ENCODE measurements around the gene PIH1D1. TPM values are rescaled to one million over a fixed set of nuclear protein-coding genes. Genes with fewer than 3 reads are reported as not detected.

Gene PIH1D1
- total and polyA plus RNA-seq, 2 of the 13 experiments (the other 11 are each of a cell fraction or from before 2014, with no cell fraction given), result 110 to 137 TPM

GRCh38 chr19:49443366-49444099 lies 8.1 kb downstream of the PIH1D1 start (continued):
- TF ChIP-seq ZNF775 (CRISPR knock-in tag; IDR thresholded peaks at IDR 0.05; ENCODE audit: borderline replicate concordance), result no peak
- TF ChIP-seq RERE (CRISPR knock-in tag; IDR thresholded peaks at IDR 0.05; ENCODE audit: low read depth), result no peak
- TF ChIP-seq DNMT3B (CRISPR knock-in tag; conservative IDR thresholded peaks at IDR 0.05), result no peak
- peak; percentile 25; the same call in 1 of the 2 replicates for TF ChIP-seq POGZ (CRISPR knock-in tag; IDR thresholded peaks at IDR 0.05)
- peak; percentile 96 for TF ChIP-seq XRCC5 (optimal IDR thresholded peaks at IDR 0.05; ENCODE audit: low read length)
- TF ChIP-seq PBX2 (CRISPR knock-in tag; IDR thresholded peaks at IDR 0.05), result no peak
- 0 out of 2 replicates have a peak, but pooled peaks have one; percentile 62 for TF ChIP-seq ZKSCAN8 (CRISPR knock-in tag; IDR thresholded peaks at IDR 0.05; ENCODE audit: borderline replicate concordance)
- TF ChIP-seq ZNF432 (CRISPR knock-in tag; IDR thresholded peaks at IDR 0.05; ENCODE audit: borderline replicate concordance), result no peak
- 0 out of 2 replicates have a peak, but pooled peaks have one; percentile 24 for TF ChIP-seq ZNF230 (CRISPR knock-in tag; IDR thresholded peaks at IDR 0.05)
- TF ChIP-seq ZSCAN29 (CRISPR knock-in tag; conservative IDR thresholded peaks at IDR 0.05), result peak; percentile 52; the same call in 1 of the 2 replicates
- TF ChIP-seq ZNF234 (CRISPR knock-in tag; conservative IDR thresholded peaks at IDR 0.05), result no peak
- TF ChIP-seq ONECUT2 (CRISPR knock-in tag; IDR thresholded peaks at IDR 0.05), result no peak
- TF ChIP-seq MYNN (CRISPR knock-in tag; IDR thresholded peaks at IDR 0.05; ENCODE audit: low read depth), result peak; percentile 53; the same call in 1 of the 2 replicates
- TF ChIP-seq ATF7 (IDR thresholded peaks at IDR 0.05), result no peak
- TF ChIP-seq ATF7 (CRISPR knock-in tag; IDR thresholded peaks at IDR 0.05), result 0 out of 2 replicates have a peak, but pooled peaks have one; percentile 33
- no peak for TF ChIP-seq SIN3B (IDR thresholded peaks at IDR 0.05; ENCODE audit: low read length)
- TF ChIP-seq ZSCAN21 (CRISPR knock-in tag; IDR thresholded peaks at IDR 0.05; ENCODE audit: borderline replicate concordance), result no peak; the same call in 1 of the 2 replicates
- no peak for TF ChIP-seq SNAPC5 (CRISPR knock-in tag; IDR thresholded peaks at IDR 0.05; ENCODE audit: borderline replicate concordance)
- peak; percentile 39; the same call in 1 of the 2 replicates for TF ChIP-seq MTA1 (CRISPR knock-in tag; IDR thresholded peaks at IDR 0.05; ENCODE audit: borderline replicate concordance)
- TF ChIP-seq ZNF362 (CRISPR knock-in tag; IDR thresholded peaks at IDR 0.05; ENCODE audit: borderline replicate concordance), result 0 out of 2 replicates have a peak, but pooled peaks have one; percentile 17
- TF ChIP-seq RARA (CRISPR knock-in tag; IDR thresholded peaks at IDR 0.05), result no peak
- TF ChIP-seq SALL1 (CRISPR knock-in tag; IDR thresholded peaks at IDR 0.05), result peak; percentile 13; the same call in 1 of the 2 replicates
- peak; percentile 19; the same call in 1 of the 2 replicates for TF ChIP-seq REPIN1 (CRISPR knock-in tag; IDR thresholded peaks at IDR 0.05; ENCODE audit: borderline replicate concordance, low read depth)
